HuH-7 (cell line): ENCODE results near the gene HRAS.

ENCODE experiments used
- DNase-seq: peaks from one replicate; pipeline ENCODE4 v3.0.0; 2011; ENCODE audit warnings: low spot score

HRAS gene

GRCh38 chr11:507727-508515 lies 27.5 kb downstream of the HRAS start:
- DNase-seq, result no peak

- peak; percentile 90 for DNase-seq
These were observed 28.2 kb downstream of the HRAS start, which contains the start of gene RNH1 for GRCh38 chr11:506995-507726. Gene RNH1, minus strand, starts transcription at chr11:507242. Its CDS starts 5,080 bp downstream, at chr11:502162.

GRCh38 chr11:506238-506994 lies 29.0 kb downstream of the HRAS start:
- DNase-seq, result peak; percentile 99

GRCh38 chr11:504994-505344 lies 30.4 kb downstream of the HRAS start:
- DNase-seq, result no peak

- no peak for DNase-seq
These were observed 31.1 kb downstream of the HRAS start for GRCh38 chr11:504053-504993.

- DNase-seq, result no peak
These were observed 32.0 kb downstream of the HRAS start for GRCh38 chr11:503179-503981.

- no peak for DNase-seq
These were observed 32.8 kb downstream of the HRAS start for GRCh38 chr11:502288-503178.

- DNase-seq, result no peak
These were observed 33.6 kb downstream of the HRAS start for GRCh38 chr11:501683-502287.

- no peak for DNase-seq
These were observed 34.2 kb downstream of the HRAS start for GRCh38 chr11:501001-501682.

- no peak for DNase-seq
These were observed 35.9 kb downstream of the HRAS start for GRCh38 chr11:499201-500076.

GRCh38 chr11:498297-499181 lies 36.8 kb downstream of the HRAS start:
- DNase-seq, result no peak

- no peak for DNase-seq
These were observed 37.6 kb downstream of the HRAS start for GRCh38 chr11:497565-498296.

GRCh38 chr11:496834-497564 lies 38.4 kb downstream of the HRAS start:
- DNase-seq, result no peak

- no peak for DNase-seq
These were observed 39.8 kb downstream of the HRAS start for GRCh38 chr11:495537-495931.
